Measurements from ENCODE around the gene EFEMP1. TPM values are rescaled to one million over a fixed set of nuclear protein-coding genes. Genes with fewer than 3 reads are reported as not detected.

Gene EFEMP1
- total RNA-seq, 1 experiment from 2014 or later = not detected

- ChIA-PET CTCF (no interaction called here), POLR2A (no interaction called here)
- DNase-seq = peak in 1 of 2 experiments; percentile 38
- Mint-ChIP-seq H3K27ac (ENCODE audit: unreplicated experiment) (no peak overlapping the region), H3K4me1 (ENCODE audit: low read depth, unreplicated experiment) (peaks cover 25% of the 10 kb centered on the region), H3K36me3 (ENCODE audit: insufficient read depth, unreplicated experiment) (peaks cover 7% of the 10 kb centered on the region), H3K27me3 (ENCODE audit: insufficient read depth, unreplicated experiment) (no peaks in the 10 kb centered on the region), H3K9me3 (ENCODE audit: unreplicated experiment) (peaks cover 8% of the 10 kb centered on the region), H3K4me3 (ENCODE audit: unreplicated experiment) (no peak overlapping the region)
- TF ChIP-seq CTCF (IDR thresholded peaks at IDR 0.05; ENCODE audit: insufficient read depth in 1 of 2, low read depth in 1 of 2, low read length in 1 of 2, severe bottlenecking in 1 of 2, unreplicated experiment in 1 of 2) = no peak
- H3K9me3 ChIP-seq = no peaks in the 10 kb centered on the region
- H3K27me3 ChIP-seq (replicated peaks; ENCODE audit: control insufficient read depth, insufficient read depth, low read length) = no peaks in the 10 kb centered on the region
- H3K36me3 ChIP-seq (ENCODE audit: control insufficient read depth, insufficient read depth, low read length) = peaks cover 2% of the 10 kb centered on the region; the same call in 1 of the 2 replicates
- intact Hi-C loops (cut with micrococcal nuclease; ENCODE audit: unreplicated experiment) = loop anchor here (2.0 kb wide), 1 partner anchor 41 kb away; no protein-coding TSS in a partner anchor
- peaks cover 82% of the 10 kb centered on the region for H3K4me1 ChIP-seq
- no peak overlapping the region for H3K4me3 ChIP-seq (ENCODE audit: low read depth, low read length)
- BruUV-seq (replicated peaks) = no TSS peak
Observed at GRCh38 chr2:55842046-55842445, 81.5 kb downstream of the EFEMP1 start.

- intact Hi-C loops (cut with micrococcal nuclease; ENCODE audit: unreplicated experiment) = no loop called here
Observed at GRCh38 chr2:55840460-55840859, 83.1 kb downstream of the EFEMP1 start.

GRCh38 chr2:55839182-55839819, 84.3 kb downstream of the EFEMP1 start:
- intact Hi-C loops (cut with micrococcal nuclease; ENCODE audit: unreplicated experiment) = loop anchor here (1.0 kb wide), 2 partner anchors 60 to 127 kb away; no protein-coding TSS in a partner anchor
- Histone ChIP-seq H3K9me3 (no peaks in the 10 kb centered on the region), H3K4me3 (ENCODE audit: low read depth, low read length) (no peak overlapping the region), H3K27me3 (replicated peaks; ENCODE audit: control insufficient read depth, insufficient read depth, low read length) (no peaks in the 10 kb centered on the region), H3K4me1 (peaks cover 72% of the 10 kb centered on the region), H3K36me3 (ENCODE audit: control insufficient read depth, insufficient read depth, low read length) (peaks cover 2% of the 10 kb centered on the region; the same call in 1 of the 2 replicates)
- no peaks in the 10 kb centered on the region for H3K27me3 Mint-ChIP-seq (ENCODE audit: insufficient read depth, unreplicated experiment)
- ChIA-PET POLR2A (interaction anchor here (0.5 to 0.6 kb wide), 2 partner anchors 94 to 279 kb away, joined by 3 to 14 read pairs; no protein-coding TSS in a partner anchor), CTCF (interaction anchor here (0.6 kb wide), 1 partner anchor 126 kb away, joined by 7 read pairs; no protein-coding TSS in a partner anchor)
- no peak for TF ChIP-seq CTCF (IDR thresholded peaks at IDR 0.05; ENCODE audit: insufficient read depth in 1 of 2, low read depth in 1 of 2, low read length in 1 of 2, severe bottlenecking in 1 of 2, unreplicated experiment in 1 of 2)
- no peak overlapping the region for H3K27ac Mint-ChIP-seq (ENCODE audit: unreplicated experiment)
- peak; percentile 82 to 86 for DNase-seq
- H3K4me1 Mint-ChIP-seq (ENCODE audit: low read depth, unreplicated experiment) = peaks cover 15% of the 10 kb centered on the region
- peaks cover 7% of the 10 kb centered on the region for H3K36me3 Mint-ChIP-seq (ENCODE audit: insufficient read depth, unreplicated experiment)
- peak overlapping the region; percentile 57 for H3K4me3 Mint-ChIP-seq (ENCODE audit: unreplicated experiment)
- BruUV-seq (replicated peaks) = no TSS peak
- H3K9me3 Mint-ChIP-seq (ENCODE audit: unreplicated experiment) = peaks cover 10% of the 10 kb centered on the region

More at GRCh38 chr2:55840460-55840859, 83.1 kb downstream of the EFEMP1 start:
- no peak overlapping the region for H3K27ac Mint-ChIP-seq (ENCODE audit: unreplicated experiment)
- H3K27me3 ChIP-seq (replicated peaks; ENCODE audit: control insufficient read depth, insufficient read depth, low read length) = no peaks in the 10 kb centered on the region
- H3K27me3 Mint-ChIP-seq (ENCODE audit: insufficient read depth, unreplicated experiment) = no peaks in the 10 kb centered on the region
- peaks cover 2% of the 10 kb centered on the region; the same call in 1 of the 2 replicates for H3K36me3 ChIP-seq (ENCODE audit: control insufficient read depth, insufficient read depth, low read length)
- H3K4me1 ChIP-seq = peaks cover 80% of the 10 kb centered on the region
- H3K9me3 Mint-ChIP-seq (ENCODE audit: unreplicated experiment) = peaks cover 18% of the 10 kb centered on the region
- POLR2A ChIA-PET = no interaction called here
- DNase-seq = no peak
- no peaks in the 10 kb centered on the region for H3K9me3 ChIP-seq
- no TSS peak for BruUV-seq (replicated peaks)
- CTCF ChIA-PET = no interaction called here
- no peak for TF ChIP-seq CTCF (IDR thresholded peaks at IDR 0.05; ENCODE audit: insufficient read depth in 1 of 2, low read depth in 1 of 2, low read length in 1 of 2, severe bottlenecking in 1 of 2, unreplicated experiment in 1 of 2)
- H3K4me3 ChIP-seq (ENCODE audit: low read depth, low read length) = no peak overlapping the region
- H3K36me3 Mint-ChIP-seq (ENCODE audit: insufficient read depth, unreplicated experiment) = peaks cover 7% of the 10 kb centered on the region
- no peak overlapping the region for H3K4me3 Mint-ChIP-seq (ENCODE audit: unreplicated experiment)
- peaks cover 25% of the 10 kb centered on the region for H3K4me1 Mint-ChIP-seq (ENCODE audit: low read depth, unreplicated experiment)
